Cortex of kidney (tissue), 1 donor: ENCODE data around the gene CLEC10A.
"Not testable (repeated sequence)": the region's sequence is repeated elsewhere in the genome, so short reads cannot be mapped to it uniquely, and the experiment has no call there.

ENCODE experiments used
- DNase-seq: peaks from one replicate; lab custom pipeline; 2025; lab: John Stamatoyannopoulos, UW

The CLEC10A gene

GRCh38 chr17:7079581-7080455, at the start of gene CLEC10A:
TSS of gene CLEC10A (minus strand) at chr17:7080251. CDS start at chr17:7078812, 1,439 bp downstream.
- DNase-seq: no peak

- DNase-seq: no peak
Measured at GRCh38 chr17:7129311-7129710, 49.3 kb upstream of the CLEC10A start.

- DNase-seq: no peak
Measured at GRCh38 chr17:7128160-7128559, 48.1 kb upstream of the CLEC10A start.

GRCh38 chr17:7127501-7127900, 47.5 kb upstream of the CLEC10A start:
- DNase-seq: not testable (repeated sequence)

GRCh38 chr17:7126386-7126785, 46.3 kb upstream of the CLEC10A start:
- DNase-seq: not testable (repeated sequence)

- no peak for DNase-seq
Measured at GRCh38 chr17:7124923-7125322, 44.9 kb upstream of the CLEC10A start.

- no peak for DNase-seq
Measured at GRCh38 chr17:7123844-7124243, 43.8 kb upstream of the CLEC10A start.

GRCh38 chr17:7122381-7122780, 42.3 kb upstream of the CLEC10A start:
- DNase-seq: no peak

- not testable (repeated sequence) for DNase-seq
Measured at GRCh38 chr17:7120635-7121034, 40.6 kb upstream of the CLEC10A start.

- no peak for DNase-seq
Measured at GRCh38 chr17:7120123-7120522, 40.1 kb upstream of the CLEC10A start.

- no peak for DNase-seq
Measured at GRCh38 chr17:7119314-7119713, 39.3 kb upstream of the CLEC10A start.

- no peak for DNase-seq
Measured at GRCh38 chr17:7114875-7115614, 35.0 kb upstream of the CLEC10A start.

- no peak for DNase-seq
Measured at GRCh38 chr17:7114241-7114874, 34.3 kb upstream of the CLEC10A start, which contains the start of gene ASGR2. TSS of gene ASGR2 (minus strand) at chr17:7114822. CDS start at chr17:7114240, 582 bp downstream.

- DNase-seq: no peak
Measured at GRCh38 chr17:7113273-7114071, 33.4 kb upstream of the CLEC10A start.

- DNase-seq: no peak
Measured at GRCh38 chr17:7112510-7113108, 32.6 kb upstream of the CLEC10A start.

- DNase-seq: no peak
Measured at GRCh38 chr17:7111784-7112509, 31.9 kb upstream of the CLEC10A start.

GRCh38 chr17:7110617-7111306, 30.7 kb upstream of the CLEC10A start:
- no peak for DNase-seq

- DNase-seq: no peak
Measured at GRCh38 chr17:7109461-7110322, 29.6 kb upstream of the CLEC10A start.

GRCh38 chr17:7108981-7109380, 28.9 kb upstream of the CLEC10A start:
- no peak for DNase-seq
